Measurements from ENCODE around the gene TLCD5.

TLCD5 gene

GRCh38 chr11:120381401-120381800, 56.3 kb downstream of the TLCD5 start:
- H3K36me3 ChIP-seq = no peaks in the 10 kb centered on the region
- H3K4me3 ChIP-seq (ENCODE audit: low read depth, low read length) = no peak overlapping the region
- DNase-seq = no peak
- H3K4me1 ChIP-seq = peaks cover 15% of the 10 kb centered on the region
- no peaks in the 10 kb centered on the region for H3K27me3 ChIP-seq
- H3K9me3 ChIP-seq = no peaks in the 10 kb centered on the region
- TF ChIP-seq CTCF (IDR thresholded peaks at IDR 0.05; ENCODE audit: low read depth, low read length) = no peak

Data from BE2C (cell line).